GM19328 (cell line): ENCODE measurements around the gene KCNN3.

Source experiments
- ATAC-seq: cut with Tn5 transposase; IDR thresholded peaks from one replicate; pipeline ENCODE4 v1.9.1; 2021; ENCODE audit warnings: mild to moderate bottlenecking, moderate library complexity; ENCODE audit not compliant: unreplicated experiment

Gene KCNN3

DNA sequence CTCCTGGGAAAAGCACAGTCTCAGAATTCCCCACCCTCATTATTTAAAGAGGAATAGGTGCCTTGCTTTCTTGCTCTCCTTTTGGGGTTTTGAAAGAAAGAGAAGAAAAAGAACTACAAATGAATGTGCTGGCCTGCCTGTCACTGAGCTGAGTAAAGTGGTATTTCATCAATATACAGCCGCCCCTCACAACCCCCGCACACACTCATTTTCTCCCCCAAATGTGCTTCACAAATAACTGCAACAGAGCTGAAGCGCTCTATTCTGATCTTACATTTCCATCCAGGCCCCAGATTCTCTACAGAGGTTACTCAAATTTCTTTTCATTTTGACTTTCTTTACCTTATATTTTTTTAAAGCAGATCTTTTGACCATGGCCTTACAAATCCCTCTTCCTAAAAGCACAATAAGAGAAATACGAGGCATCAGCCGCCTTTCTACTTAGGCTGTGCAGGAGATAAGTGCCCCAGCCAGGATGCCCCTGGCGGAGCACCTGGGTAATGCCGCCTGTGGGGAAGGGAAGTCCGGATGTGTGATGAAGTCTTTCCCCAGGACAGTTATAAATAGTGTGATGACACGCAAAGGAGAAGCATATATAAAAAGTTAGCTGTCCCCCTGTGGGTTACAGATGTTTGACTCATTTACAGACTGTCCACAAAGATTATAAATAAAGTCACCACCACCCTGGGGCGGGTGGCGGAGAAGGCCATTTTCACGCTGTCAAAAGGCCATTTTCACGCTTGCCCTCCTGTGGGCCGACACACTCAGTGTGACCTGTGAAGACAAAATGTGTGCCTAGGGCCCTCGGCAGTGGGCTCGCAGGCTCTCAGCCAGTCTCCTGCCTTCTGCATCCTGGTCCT is 6.5 kb downstream of the KCNN3 start:
- ATAC-seq, result no peak

DNA sequence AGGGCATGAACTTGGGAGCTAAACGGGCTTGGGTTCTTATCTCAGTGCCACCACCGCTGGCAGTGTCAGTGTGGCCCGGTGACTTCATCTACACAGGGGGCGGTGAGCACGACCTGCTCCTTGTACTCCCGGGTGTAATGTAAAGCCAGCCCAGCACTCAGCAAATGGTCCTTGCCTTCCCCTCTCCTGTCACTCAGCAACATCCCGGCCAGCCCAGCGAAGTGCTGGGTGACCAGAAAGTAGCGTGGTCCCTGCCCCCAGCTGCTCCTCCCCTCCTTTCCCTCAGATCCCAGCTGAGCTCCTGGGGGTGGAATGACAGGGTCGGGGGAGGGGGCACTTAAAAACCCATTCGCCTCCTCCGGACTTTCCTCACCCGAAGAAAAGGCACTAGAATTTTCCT is 7.2 kb downstream of the KCNN3 start:
- no peak for ATAC-seq

DNA sequence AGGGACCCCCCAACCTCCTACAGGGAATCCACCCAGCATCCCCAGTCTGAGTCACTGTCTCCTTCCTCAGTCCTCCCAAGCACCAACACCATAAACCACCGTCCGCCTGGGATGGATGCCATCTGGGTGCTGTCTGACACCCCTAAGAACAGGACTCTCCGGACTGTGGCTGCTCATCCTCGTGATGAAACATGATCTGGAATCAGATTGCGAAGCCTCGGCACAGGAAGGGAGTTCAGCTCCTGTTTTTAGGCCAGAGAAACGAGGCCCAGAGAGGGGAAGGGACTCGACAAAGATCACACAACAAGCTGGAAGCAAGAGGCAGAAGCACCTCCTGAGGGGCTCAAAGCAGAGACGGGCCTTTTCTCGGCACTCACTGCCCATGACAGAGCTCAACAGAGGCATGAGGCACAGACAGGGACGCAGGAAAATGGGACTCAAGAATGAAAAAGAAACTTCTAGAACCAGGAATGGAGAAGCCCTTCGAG is 8.4 kb downstream of the KCNN3 start:
- no peak for ATAC-seq

DNA sequence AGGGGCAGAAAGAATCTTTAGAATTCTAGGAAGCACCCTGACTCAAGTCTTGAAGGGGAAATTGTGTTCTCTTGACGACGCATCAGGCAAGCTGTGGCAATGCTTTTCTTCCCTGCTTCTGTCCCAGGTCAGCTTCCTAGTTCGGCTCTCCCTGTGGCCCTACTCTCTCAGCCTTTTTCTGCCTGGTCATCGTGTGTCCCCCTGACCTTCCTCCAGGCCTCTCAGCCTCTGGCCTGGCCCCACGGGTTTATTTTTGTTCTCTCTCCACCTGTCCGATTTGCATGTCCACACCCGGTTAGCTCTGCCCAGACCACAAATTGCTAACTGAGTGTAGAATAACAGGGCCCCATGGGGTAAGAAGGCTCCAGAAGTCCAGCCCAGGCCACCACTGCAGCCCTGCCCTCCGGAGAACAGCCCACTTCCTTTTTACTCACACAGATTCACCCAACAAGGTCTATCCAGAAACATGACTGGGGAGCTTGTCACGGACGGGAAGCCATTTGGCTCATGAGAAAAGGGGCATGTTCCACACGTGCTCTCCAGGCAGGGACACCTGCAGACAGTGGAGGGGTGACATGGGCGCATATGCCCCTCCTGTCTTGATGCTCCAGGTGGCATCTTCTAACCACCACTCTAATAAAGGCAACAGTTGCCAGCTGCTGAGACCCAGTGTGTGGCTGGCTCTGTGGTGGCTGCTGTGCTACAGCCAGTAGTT is 9.8 kb downstream of the KCNN3 start:
- peak; percentile 54 for ATAC-seq

DNA sequence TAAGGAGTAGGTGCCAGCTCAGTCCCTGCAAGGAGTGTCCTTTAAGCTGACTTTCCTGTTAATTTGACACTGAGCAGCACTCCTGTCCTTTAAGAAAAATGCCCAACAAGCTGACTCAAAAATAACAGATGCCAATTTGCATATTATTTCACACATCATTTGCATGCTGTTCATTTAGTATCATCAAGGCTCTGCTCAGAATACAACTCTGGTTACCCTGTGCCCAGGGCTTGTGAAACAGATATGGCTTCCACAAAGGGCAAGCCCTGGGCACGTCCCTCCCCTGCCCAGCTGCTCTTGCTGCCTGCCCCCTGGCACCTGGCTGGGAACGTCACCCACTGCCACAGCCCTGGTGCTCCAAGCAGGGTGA is 10.3 kb downstream of the KCNN3 start:
- ATAC-seq, result peak; percentile 33

DNA sequence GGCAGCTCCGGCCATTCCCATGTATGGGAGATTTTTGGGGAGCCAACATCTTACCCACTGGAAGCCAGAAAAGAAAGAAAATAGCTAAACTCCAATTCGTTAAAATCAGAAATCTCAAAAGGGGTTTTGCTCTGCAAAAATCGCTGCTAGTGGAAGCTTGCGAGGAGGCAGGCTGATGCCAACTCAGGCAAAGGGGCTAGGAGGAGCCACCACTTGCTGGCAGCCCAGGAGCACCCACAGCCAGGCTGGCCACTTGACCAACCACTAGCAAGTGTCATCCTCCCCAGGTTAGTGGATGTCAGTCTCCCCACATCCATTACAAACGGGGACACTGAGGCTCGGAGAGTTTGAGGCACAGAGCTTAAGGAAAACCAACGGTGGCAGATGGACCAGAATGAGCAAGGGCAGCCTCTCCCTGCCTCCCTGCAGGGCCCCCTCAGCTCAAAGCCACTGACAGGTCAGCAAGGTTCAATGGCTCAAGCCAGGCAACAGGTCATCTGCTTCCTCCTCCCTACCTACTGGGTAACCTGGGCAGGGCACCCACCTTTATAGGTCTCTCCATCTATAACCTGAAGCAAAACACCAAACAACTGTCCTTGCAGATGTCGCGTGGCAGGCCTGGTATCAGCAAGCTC is 10.8 kb downstream of the KCNN3 start:
- ATAC-seq, result no peak

DNA sequence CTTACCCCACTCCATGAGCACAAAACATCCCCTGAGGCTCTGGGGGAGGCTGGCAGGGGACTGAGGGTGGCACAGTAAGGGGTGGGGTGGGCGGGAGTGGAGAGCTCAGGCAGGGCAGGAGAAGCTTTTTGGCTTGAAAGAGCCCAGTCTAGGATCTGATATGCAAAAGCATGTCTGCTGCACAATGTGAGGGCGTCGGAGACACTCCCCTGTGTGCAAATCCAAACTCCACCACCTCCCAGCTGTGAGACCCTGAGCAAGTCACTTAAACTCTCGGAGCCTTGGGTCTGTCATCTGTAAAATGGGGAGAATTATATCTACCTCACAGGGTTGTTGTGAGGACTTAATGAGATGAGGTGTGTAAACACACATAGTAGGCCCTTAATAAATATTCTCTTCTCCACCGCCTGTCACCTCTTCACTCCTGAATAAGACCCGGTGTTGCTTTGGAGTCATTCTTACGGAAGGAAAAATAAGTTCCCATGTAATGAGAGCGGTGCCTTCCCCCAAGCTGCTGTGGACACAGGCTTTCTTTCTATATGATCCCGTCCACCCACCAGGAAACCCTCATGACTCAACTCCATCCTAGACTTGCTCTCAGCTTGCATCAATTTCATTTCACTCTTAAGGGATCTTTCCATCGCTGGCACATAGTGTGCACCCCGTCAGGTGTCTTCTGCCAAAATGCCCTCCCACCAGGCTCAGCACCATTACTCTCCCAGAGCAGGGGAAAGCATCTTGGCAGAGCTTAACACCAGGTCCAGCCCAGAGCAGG is 12.5 kb downstream of the KCNN3 start:
- no peak for ATAC-seq

DNA sequence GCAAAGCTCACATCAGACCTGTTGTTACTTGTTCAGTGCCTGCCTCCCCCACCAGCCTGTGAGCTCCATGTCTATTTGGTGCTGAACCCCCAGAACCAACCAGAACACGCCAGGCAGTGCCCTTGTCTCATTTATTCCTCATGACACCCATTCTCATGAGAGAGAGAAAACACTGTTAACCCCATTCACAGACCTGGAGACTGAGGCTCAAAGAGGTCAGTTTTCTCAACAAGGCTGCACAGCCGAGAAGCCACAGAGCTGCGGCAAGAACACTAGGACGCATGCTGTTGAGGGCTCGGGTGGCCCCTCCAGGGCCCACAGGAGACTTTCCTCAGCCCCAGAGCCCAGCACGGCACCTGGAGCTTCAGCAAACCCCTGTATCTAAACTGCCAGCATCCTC is 13.1 kb downstream of the KCNN3 start:
- ATAC-seq, result no peak

DNA sequence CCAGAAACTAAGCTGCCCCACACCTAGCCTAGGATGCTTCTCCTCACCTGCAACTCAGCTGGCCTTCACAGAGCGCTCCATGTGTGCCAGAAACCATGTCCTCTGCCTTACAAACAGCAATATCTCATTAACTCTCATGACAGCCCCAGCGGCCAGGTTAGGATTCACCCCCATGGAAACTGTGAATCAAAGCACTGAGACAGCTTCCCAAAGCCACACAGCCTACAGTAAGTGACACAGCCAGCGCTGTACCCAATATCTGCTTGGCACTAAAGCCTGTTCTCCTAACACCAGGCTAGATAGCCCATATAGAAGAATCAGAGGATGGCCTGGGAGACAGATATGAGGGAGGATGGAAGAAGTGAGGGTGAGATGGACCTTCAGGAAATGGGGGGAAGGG is 13.5 kb downstream of the KCNN3 start:
- no peak for ATAC-seq

DNA sequence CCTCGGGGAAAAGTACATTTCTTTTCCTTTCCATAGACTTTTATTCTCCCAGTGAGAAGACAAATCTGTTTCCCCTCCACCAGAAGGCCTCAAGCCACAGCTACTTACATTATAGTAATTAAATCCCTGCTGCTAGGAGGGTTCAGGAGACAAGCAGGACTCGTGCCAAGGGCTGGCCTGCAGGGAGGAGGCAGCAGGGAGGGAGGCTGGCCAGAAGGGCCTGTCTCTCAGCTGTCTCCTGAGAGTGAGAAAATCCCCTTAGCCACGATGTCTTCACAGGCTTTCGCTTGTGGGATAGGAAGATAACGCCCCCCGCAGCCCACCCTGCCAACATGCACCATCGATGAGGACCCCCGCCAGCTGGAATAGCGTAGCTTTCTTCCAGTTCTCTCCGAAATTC is 14.0 kb downstream of the KCNN3 start:
- ATAC-seq, result no peak

DNA sequence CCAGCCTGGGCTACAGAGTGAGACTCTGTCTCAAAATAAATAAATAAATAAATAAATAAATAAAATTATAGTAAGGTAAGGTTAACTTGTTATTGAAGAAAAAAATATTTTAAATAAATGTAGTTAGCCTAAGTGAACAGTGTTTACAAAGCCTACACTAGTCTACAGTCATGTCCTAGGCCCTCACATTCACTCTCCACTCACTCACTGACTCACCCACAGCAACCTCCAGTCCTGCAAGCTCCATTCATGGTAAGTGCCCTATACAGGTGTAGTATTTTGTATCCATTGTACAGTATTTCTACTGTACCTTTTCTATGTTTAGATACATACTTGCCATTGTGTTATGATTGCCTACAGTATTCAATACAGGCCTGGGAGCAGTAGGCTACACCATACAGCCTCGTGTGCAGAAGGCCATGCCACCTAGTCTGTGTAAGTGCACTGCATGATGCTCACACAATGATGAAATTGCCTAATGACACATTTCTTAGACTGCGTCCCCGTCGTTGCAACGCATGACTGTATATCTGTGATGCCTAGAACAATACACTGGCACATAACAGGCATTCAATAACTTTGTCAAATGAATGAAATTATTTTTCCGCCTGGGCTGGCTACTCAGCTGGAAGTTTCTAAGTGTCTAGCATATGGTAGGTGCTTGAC is 14.8 kb downstream of the KCNN3 start:
- no peak for ATAC-seq

DNA sequence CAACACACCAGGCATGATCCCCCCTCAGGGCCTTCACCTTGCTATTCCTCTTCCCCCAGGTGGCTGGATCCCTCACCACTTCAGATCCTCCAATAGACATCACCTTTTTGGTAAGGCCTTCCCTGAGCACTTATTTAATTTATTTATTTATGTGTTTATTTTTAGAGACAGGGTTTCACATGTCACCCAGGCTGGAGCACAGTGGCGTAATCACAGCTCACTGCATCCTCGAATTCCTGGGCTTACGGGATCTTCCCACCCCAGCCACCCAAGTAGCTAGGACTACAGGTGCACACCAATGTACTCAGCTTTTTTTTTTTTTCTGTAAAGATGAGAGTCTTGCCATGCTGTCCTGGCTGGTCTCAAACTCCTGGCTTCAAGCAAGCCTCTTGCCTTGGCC is 17.2 kb downstream of the KCNN3 start:
- no peak for ATAC-seq

DNA sequence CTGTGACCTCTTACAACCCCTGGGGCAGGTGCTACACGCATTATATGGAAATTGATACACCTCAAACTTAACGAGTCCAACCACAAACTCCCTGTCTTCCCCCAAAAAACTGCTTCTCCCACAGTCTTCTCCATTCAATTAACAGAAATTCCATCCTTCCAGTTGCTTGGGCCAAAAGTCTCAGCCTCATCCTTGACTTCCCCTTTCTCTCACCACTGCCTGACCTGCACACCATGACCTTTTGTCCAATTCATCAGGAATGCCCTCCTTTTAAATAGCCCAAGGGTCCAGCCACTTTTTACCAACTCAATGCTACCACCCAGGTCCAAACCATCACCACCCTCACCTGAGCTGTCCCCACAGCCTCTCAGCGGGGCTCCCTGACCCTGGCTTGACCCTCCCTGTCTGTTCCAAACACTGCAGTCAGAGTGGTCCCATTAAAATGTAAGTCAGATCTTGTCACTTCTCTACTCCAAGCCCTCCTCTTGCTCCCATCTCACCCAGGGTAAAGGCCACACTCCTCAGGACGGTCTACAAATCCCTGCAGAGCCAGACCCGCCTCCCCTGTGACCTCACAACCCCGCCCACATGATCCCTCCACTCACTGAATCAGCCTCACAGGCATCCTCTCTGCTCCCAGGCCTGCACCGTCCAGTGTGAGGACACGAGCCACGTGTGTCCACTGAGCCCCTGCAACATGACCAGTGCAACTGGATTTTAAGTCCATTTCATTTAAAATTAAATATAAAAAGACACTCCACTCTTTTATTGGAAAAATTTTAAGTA is 18.5 kb downstream of the KCNN3 start:
- no peak for ATAC-seq

DNA sequence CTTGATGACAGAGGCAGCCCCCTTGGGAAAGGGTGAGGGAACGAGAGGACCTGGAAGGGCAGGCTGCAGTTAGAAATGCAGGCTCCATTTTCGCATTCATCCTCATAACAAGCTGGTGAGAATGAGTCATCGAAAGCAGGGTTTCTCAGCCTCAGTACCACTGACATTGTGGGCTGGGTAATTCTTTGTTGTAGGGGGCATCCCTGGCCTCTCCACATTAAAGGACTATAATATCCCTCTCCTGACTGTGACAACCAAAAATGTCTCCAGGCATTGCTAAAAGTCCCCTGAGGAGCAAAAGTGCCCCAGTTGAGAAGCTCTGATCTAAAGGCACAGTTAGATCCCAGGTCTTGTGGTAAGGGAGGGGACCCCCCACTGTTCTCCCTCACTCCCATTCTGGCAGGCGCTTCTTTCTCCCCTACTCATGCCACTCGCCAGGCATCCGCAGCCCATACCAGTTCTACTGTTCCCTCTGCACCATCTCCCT is 20.4 kb downstream of the KCNN3 start:
- no peak for ATAC-seq

DNA sequence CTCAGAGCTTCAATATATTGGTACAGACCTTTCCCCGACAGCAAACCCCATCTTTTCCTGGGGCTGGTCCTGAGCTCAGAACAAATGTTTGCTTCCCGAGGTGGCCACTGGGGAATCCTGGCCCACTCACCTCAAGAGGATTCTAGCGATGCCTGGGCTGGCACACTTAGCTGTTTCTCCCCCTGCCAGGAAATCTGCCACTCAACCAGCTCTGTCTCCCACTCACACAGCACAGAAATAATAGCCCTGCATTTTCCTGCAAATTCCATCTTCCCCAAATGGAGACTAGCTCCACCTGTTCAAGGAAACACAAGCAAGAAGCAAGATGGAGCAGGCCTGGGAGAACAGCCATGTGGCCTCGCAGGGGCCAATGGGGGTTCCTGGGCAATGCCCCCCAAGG is 21.1 kb downstream of the KCNN3 start:
- no peak for ATAC-seq

DNA sequence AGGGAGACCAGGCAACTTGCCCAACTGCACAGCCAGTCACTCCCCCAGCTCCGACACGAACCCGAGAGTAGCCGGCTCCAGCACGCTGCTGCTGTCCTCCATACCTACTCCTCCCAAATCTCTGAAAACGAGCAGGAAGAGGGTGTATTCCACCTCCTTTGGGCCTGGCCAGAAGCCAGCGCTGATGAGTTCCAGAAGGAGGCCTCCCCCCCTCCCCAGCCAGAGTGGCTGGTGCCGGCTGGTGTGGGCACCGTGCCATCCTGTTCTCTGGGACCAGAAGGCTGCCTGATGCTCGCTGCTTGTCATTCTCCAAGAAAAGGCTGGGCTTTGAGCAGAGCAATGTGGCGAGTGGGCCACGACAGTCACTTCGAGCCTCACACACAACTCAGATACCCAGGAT is 22.2 kb downstream of the KCNN3 start:
- no peak for ATAC-seq

DNA sequence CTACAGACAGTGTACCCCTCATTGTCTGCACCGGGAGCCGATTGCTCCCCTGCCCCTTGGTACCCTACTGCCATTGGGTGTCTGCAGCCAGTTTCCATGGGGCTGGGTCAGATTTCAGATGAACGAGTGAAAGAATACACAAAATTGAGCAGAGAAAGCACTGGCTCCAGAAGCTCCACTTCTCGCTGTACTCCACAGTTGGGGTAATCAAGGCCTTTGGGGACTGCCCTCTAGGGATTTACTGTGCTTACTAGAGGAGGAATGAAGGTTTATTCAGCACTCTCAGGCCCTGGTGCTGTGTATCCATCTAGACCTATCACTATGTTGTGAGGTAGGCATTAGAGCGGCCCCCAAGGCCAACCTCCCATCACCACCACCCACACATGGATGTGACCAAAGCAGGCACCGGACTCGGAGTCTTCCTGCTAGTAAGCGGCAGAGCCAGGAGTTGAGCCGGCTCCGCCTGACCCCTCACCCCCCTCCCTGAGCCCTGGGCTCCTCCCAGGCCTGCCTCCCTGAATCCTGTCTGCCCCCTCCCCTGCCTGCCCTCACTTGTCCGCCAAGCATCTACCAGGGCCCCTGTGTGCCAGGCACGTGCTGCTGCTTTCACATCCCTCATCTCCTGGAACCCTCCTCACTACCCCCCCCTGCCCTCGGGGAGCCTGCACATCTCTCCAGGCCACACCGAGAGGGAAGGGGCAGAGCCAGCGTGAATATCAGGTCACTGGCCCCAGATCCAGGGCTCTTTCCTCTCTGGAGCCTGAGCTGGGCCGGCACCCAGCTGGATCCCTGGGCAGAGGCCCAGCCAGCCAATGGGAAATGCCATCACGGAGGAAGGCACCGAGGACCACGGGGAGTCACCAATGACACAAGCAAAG is 23.3 kb downstream of the KCNN3 start:
- no peak for ATAC-seq

DNA sequence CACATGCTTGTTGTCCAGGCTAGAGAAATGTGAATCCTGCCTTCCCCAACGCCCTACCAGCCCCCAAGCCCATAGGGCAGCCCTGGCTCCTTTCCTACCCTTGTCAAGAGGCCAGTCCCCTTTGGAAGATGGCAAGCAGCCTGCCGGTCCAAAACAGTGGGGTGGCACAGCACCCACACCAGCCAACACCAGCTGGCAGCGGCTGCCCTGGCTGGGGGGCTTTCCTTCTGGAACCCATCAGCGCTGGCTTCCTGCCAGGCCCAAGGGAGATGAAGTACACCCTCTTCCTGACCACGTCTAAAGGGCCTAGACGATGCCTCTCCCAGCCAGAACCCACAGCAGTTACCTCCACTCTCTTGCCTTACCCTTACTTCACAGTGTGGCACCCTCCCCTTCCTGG is 24.2 kb downstream of the KCNN3 start:
- no peak for ATAC-seq

DNA sequence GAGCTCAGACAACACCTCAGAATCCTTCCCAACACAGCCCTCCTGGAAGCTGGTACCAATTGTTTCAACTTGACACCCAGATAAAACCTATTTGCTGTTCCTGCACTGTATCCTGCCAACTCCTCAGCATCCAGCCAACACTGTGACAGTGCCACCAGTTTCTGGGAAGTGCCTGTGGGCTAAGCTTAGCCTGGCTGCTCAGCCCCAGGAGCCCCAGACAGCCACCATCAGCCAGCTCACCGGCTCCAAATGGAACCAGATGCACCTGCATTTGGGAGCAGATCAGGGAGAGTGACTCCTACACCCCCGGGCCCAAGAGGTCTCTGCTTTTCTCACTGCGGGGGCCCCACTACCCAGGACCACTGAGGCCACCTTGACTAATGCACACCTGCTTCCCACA is 24.9 kb downstream of the KCNN3 start:
- ATAC-seq, result no peak
